ENCODE results near the gene NUP210L.

GRCh38 chr1:154006136-154006535 is 148.7 kb downstream of the NUP210L start:
- no peak for TF ChIP-seq CTCF (IDR thresholded peaks at IDR 0.05)
- no peak for TF ChIP-seq POLR2A (IDR thresholded peaks at IDR 0.05)
